Neural cell (in vitro differentiated cells): ENCODE data around the gene ASCC1. TPM values are rescaled to one million over a fixed set of nuclear protein-coding genes. Genes with fewer than 3 reads are reported as not detected.

Source experiments
- H2AFZ ChIP-seq: fragments of 200-600, 300-800 bp; sonication (generic), shearing (Covaris generic); 2 replicates; pipeline ENCODE4 v1.6.0; 2014; ENCODE audit warnings: low read depth, mild to moderate bottlenecking, antibody characterized with exemption, low read length, moderate library complexity
- H3F3A ChIP-seq: fragments of 200-600 bp; shearing (Covaris generic); 2 replicates; pipeline ENCODE4 v1.6.1; 2016; ENCODE audit warnings: mild to moderate bottlenecking, moderate library complexity, mixed read lengths, antibody characterized with exemption, low read length; ENCODE audit not compliant: insufficient read depth, poor library complexity, severe bottlenecking
- H3K27ac ChIP-seq: fragments of 200-600, 300-800 bp; sonication (generic), shearing (Covaris generic); 2 replicates; pipeline ENCODE4 v1.5.1; 2014; ENCODE audit warnings: mild to moderate bottlenecking, low read length, moderate library complexity
- H3K27me3 ChIP-seq: fragments of 300-800, 200-600 bp; sonication (generic), shearing (Covaris generic); 2 replicates; pipeline ENCODE4 v1.6.0; 2014; ENCODE audit warnings: mild to moderate bottlenecking, low read depth, low read length, moderate library complexity; ENCODE audit not compliant: insufficient read depth
- H3K36me3 ChIP-seq: fragments of 300-800, 200-600 bp; sonication (generic), shearing (Covaris generic); 2 replicates; pipeline ENCODE4 v1.5.1; 2014; ENCODE audit warnings: mild to moderate bottlenecking, antibody characterized with exemption, low read length, moderate library complexity; ENCODE audit not compliant: insufficient read depth
- H3K4me2 ChIP-seq: fragments of 300-800, 200-600 bp; sonication (generic), shearing (Covaris generic); 2 replicates; pipeline ENCODE4 v1.6.0; 2014; ENCODE audit warnings: mild to moderate bottlenecking, low read length
- H3K4me3 ChIP-seq: fragments of 300-800, 200-600 bp; sonication (generic), shearing (Covaris generic); 2 replicates; pipeline ENCODE4 v1.5.1; 2014; ENCODE audit warnings: mild to moderate bottlenecking, low read length, moderate library complexity
- H3K79me2 ChIP-seq: fragments of 200-600 bp; shearing (Covaris generic); replicated peaks from 2 replicates; pipeline ENCODE4 v1.6.0; 2014; ENCODE audit warnings: mild to moderate bottlenecking, low read length, moderate library complexity; ENCODE audit not compliant: insufficient read depth
- H3K9ac ChIP-seq: fragments of 300-800, 200-600 bp; sonication (generic), shearing (Covaris generic); 2 replicates; pipeline ENCODE4 v1.6.1; 2016; ENCODE audit warnings: mild to moderate bottlenecking, low read length, mixed read lengths
- H3K9me2 ChIP-seq: fragments of 200-600 bp; shearing (Covaris generic); 2 replicates; pipeline ENCODE4 v1.6.1; 2016; ENCODE audit warnings: mild to moderate bottlenecking, low read length, mixed read lengths; ENCODE audit not compliant: insufficient read depth
- H3K9me3 ChIP-seq: fragments of 200-600, 300-800 bp; sonication (generic), shearing (Covaris generic); 2 replicates; pipeline ENCODE4 v1.6.1; 2016; ENCODE audit warnings: mild to moderate bottlenecking, mixed run types, low read length, moderate library complexity, mixed read lengths
- H4K20me1 ChIP-seq: fragments of 200-600 bp; shearing (Covaris generic); 2 replicates; pipeline ENCODE4 v1.6.1; 2016; ENCODE audit warnings: mild to moderate bottlenecking, mixed run types; ENCODE audit not compliant: insufficient read depth
- CTCF ChIP-seq: fragments of 450-650 bp; IDR thresholded peaks from 2 replicates; pipeline ENCODE4 v1.5.1; 2014; ENCODE audit warnings: antibody characterized with exemption, mild to moderate bottlenecking, moderate library complexity; ENCODE audit not compliant: poor library complexity, severe bottlenecking
- EP300 ChIP-seq: fragments of 450-650 bp; conservative IDR thresholded peaks from 2 replicates; pipeline ENCODE4 v1.6.1; 2014; ENCODE audit warnings: antibody characterized with exemption, mild to moderate bottlenecking, moderate library complexity; ENCODE audit not compliant: poor library complexity, severe bottlenecking
- EZH2 ChIP-seq: fragments of 200-600, 300-800 bp; shearing (Covaris generic), sonication (generic); IDR thresholded peaks from 2 replicates; pipeline ENCODE4 v1.6.1; 2014; ENCODE audit warnings: antibody characterized with exemption, low read length, borderline replicate concordance, mild to moderate bottlenecking; ENCODE audit not compliant: insufficient read depth, poor library complexity, severe bottlenecking
- MXI1 ChIP-seq: fragments of 450-650 bp; conservative IDR thresholded peaks from 2 replicates; pipeline ENCODE4 v1.6.1; 2014; ENCODE audit warnings: antibody characterized with exemption, mild to moderate bottlenecking; ENCODE audit not compliant: poor library complexity, severe bottlenecking
- POLR2AphosphoS5 ChIP-seq: IDR thresholded peaks from 2 replicates; pipeline ENCODE4 v1.6.1; 2012
- RAD21 ChIP-seq: fragments of 450-650 bp; conservative IDR thresholded peaks from 2 replicates; pipeline ENCODE4 v1.6.1; 2014; ENCODE audit warnings: antibody characterized with exemption, mild to moderate bottlenecking, moderate library complexity
- REST ChIP-seq: IDR thresholded peaks from 2 replicates; pipeline ENCODE4 v1.6.1; 2012; ENCODE audit warnings: borderline replicate concordance
- SMC3 ChIP-seq: fragments of 450-650 bp; conservative IDR thresholded peaks from 2 replicates; pipeline ENCODE4 v1.6.1; 2014; ENCODE audit warnings: antibody characterized with exemption, mild to moderate bottlenecking, moderate library complexity; ENCODE audit not compliant: poor library complexity
- TAF1 ChIP-seq: IDR thresholded peaks from 2 replicates; pipeline ENCODE4 v1.6.1; 2012; ENCODE audit warnings: low read depth
- polyA plus RNA-seq: library from polyadenylated mRNA; depleted of rRNA; stranded (reverse); fragments of >200 nt; gene quantifications from 2 replicates; pipeline ENCODE4 v1.2.3, GENCODE V29; 2014

ASCC1 gene
- polyA plus RNA-seq, 1 donor from 2014 or later, result 39.6 TPM

GRCh38 chr10:72085864-72086465 lies 130.1 kb downstream of the ASCC1 start:
- H3K36me3 ChIP-seq, result no peaks in the 10 kb centered on the region
- H3K9me2 ChIP-seq, result no peaks in the 10 kb centered on the region
- no peaks in the 10 kb centered on the region for H3F3A ChIP-seq
- H2AFZ ChIP-seq, result no peak overlapping the region
- H3K9me3 ChIP-seq, result no peaks in the 10 kb centered on the region
- no peaks in the 10 kb centered on the region for H3K79me2 ChIP-seq
- H3K4me3 ChIP-seq, result no peak overlapping the region
- H4K20me1 ChIP-seq, result no peaks in the 10 kb centered on the region
- no peak overlapping the region for H3K4me2 ChIP-seq
- no peak overlapping the region for H3K9ac ChIP-seq
- TF ChIP-seq MXI1 (no peak), RAD21 (no peak), REST (no peak), EZH2 (no peak), CTCF (no peak), SMC3 (no peak), EP300 (no peak), TAF1 (no peak), POLR2AphosphoS5 (no peak)
- peaks cover 62% of the 10 kb centered on the region for H3K27me3 ChIP-seq
- H3K27ac ChIP-seq, result no peak overlapping the region

- Histone ChIP-seq H3K27ac (no peak overlapping the region), H3K9ac (no peak overlapping the region), H3K27me3 (peaks cover 58% of the 10 kb centered on the region)
Observed at GRCh38 chr10:72085166-72085565, 130.9 kb downstream of the ASCC1 start.

More at GRCh38 chr10:72085166-72085565, 130.9 kb downstream of the ASCC1 start:
- H3K36me3 ChIP-seq, result no peaks in the 10 kb centered on the region
- no peak for TF ChIP-seq POLR2AphosphoS5
- no peaks in the 10 kb centered on the region for H3F3A ChIP-seq
- H4K20me1 ChIP-seq, result no peaks in the 10 kb centered on the region
- H3K4me2 ChIP-seq, result no peak overlapping the region
- H3K79me2 ChIP-seq, result no peaks in the 10 kb centered on the region
- no peak overlapping the region for H2AFZ ChIP-seq
- no peaks in the 10 kb centered on the region for H3K9me2 ChIP-seq
- H3K9me3 ChIP-seq, result no peaks in the 10 kb centered on the region
- no peak overlapping the region for H3K4me3 ChIP-seq
